Measurements from ENCODE around the gene HOXA3.

GRCh38 chr7:27172823-27173510 lies 20.6 kb upstream of the HOXA3 start:
- no peak for TF ChIP-seq EZH2 (IDR thresholded peaks at IDR 0.05; ENCODE audit: low read length, missing control alignments)
- TF ChIP-seq, protein P1, sequence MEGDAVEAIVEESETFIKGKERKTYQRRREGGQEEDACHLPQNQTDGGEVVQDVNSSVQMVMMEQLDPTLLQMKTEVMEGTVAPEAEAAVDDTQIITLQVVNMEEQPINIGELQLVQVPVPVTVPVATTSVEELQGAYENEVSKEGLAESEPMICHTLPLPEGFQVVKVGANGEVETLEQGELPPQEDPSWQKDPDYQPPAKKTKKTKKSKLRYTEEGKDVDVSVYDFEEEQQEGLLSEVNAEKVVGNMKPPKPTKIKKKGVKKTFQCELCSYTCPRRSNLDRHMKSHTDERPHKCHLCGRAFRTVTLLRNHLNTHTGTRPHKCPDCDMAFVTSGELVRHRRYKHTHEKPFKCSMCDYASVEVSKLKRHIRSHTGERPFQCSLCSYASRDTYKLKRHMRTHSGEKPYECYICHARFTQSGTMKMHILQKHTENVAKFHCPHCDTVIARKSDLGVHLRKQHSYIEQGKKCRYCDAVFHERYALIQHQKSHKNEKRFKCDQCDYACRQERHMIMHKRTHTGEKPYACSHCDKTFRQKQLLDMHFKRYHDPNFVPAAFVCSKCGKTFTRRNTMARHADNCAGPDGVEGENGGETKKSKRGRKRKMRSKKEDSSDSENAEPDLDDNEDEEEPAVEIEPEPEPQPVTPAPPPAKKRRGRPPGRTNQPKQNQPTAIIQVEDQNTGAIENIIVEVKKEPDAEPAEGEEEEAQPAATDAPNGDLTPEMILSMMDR (conservative IDR thresholded peaks at IDR 0.05 in 1 of 2, IDR thresholded peaks at IDR 0.05 in 1 of 2; ENCODE audit: low read depth in 1 of 2, low read length in 2 of 2) = no peak

Measured in fibroblast of lung (primary cell).